GM21526 (cell line): Measurements from ENCODE around the gene RARRES2.
"Not testable (repeated sequence)": the region's sequence is repeated elsewhere in the genome, so short reads cannot be mapped to it uniquely, and the experiment has no call there.

Source experiments
- ATAC-seq: cut with Tn5 transposase; IDR thresholded peaks from one replicate; pipeline ENCODE4 v1.9.1; 2021; ENCODE audit warnings: moderate library complexity; ENCODE audit not compliant: unreplicated experiment, low FRiP score

The RARRES2 gene

DNA sequence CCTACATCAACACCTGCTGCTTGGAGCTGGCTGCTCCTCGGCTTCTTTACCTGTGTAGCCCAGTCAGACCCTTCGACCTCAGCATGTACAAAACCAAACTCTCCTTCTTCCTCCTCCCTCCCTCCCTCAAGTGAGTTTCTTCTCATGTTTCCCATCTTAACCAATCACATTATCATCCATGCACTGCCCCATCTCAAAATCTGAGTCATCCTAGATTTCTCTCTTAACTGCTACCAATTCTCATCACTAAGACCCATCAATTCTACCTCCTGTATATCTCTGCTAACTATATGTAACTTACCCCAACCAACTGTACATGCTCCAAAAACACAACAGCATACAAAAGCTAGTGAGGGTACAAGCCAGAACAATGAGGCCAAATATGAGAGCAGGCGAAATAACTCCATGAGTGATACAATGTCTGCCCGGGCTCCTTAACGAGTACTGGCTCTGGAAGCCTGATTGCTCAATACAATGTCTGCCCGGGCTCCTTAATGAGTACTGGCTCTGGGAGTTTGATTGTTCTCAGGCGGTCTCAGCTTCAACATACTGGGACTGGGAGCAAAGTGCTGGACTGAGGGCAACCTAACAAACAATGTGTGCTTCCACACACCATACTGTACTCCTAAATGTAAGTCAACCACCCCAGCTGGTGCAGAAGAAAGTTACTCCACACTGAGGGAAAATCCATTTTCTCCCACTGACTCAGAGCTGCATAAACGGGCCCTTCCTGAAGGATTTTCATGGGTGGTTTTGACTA lies 36.8 kb downstream of the RARRES2 start:
- not testable (repeated sequence) for ATAC-seq

DNA sequence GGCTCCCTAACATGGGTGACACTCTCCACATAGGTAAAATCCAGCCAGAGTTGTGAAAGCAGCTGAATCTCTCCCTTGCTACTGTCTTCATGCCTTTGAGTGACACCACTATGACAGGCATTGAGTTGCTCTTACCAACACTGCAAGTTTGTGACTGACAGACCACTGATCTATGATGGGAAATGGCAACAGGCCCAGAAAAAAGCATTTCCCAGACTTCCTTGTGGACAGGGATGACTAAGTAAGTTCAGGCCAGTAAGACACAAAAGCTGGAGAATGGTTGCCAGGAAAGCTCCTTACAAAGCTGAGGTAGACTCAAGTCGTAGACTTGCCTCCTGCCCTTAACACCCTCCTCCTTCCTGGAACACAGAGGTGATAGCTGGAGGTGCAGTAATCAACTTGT lies 38.5 kb downstream of the RARRES2 start:
- not testable (repeated sequence) for ATAC-seq

DNA sequence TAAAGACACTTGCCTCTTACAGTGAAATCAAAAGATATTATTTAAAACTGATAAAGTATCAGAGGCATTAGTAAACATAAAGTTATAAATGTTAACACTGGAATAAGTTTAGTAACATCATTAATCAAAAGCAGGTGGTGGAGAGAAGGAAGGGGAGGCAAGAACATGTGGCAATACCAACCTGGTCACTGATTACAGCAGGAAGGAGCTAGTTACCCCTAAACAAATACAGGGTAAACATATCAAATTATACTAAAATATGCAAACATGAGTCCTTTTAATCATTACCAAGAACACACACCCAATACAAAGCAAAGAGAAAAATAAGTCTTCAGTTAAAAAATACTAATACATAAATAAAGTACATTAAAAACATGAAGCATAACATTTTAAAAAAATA lies 43.5 kb downstream of the RARRES2 start:
- ATAC-seq: not testable (repeated sequence)

DNA sequence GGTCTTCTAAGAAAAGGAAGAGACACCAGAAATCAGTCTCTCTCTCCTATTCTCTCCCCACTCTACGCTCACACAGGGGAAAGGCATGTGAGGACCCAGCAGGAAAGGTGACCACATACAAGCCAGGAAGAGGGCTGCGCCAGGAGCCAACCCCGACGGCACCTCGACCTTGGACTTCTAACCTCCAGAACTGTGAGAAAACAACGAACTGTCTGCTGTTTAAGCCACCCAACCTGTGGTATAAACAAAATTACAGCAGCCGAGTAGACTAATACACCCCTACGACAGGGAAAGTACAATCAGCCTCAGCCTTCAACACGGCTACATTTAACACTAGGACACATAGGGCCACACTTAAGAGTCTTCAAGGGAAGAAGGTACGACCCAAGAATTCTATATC lies 44.6 kb downstream of the RARRES2 start:
- ATAC-seq: not testable (repeated sequence)

DNA sequence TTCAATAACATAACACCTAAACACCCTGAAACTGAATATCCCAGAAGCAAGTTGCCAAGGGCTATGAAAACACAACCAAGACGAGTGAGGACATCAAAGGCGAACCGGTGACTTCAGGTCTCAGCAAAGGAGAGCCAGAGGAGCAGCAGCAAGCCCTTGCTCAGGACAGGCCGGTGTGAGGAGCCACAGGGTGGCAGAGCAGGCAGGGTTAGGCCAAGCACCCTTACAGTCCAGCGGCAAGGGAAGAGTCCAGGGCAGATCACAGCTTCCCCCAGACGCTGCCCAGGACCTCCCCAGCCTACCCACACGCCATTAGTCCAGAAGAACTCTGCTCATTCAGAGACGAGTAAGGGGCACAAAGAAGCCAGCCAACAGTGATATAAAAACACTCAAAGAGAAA lies 45.8 kb downstream of the RARRES2 start:
- not testable (repeated sequence) for ATAC-seq

DNA sequence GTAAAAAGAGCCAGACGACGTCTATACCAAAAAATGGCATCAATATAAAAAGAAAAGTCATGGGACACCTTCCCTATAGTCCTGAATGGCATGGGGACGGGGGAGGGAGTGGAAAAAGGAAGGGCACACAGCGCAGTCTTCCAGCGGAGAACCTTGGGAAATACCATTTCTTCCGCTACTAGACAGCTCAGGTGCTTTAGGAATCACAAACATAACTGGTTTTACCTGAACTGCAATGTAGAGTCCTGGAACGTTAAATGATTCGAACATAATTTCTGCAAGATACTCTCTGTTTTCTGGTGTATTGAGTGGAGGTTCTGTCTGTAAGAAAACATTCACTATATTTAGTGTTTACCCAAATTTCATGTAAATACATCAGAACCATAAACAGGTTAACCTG lies 46.4 kb downstream of the RARRES2 start:
- ATAC-seq: not testable (repeated sequence)

DNA sequence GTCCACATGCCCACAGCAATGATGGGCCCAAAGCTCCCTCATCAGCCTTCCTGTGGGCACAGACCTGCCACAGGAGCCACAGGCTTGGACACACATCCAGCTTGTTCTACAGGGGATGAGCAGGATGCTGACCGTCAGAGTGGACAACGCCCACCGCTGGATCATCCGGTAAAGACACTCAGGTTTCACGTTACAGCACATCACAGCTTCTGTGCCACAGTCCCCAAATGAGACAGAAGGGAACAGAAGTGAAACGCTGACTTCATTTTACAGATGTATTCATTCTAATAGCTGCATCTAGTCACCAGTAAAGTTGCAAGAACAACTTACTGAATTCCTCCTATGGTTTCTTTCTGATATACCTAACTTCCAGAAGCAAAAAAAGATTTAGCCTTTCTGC lies 51.1 kb downstream of the RARRES2 start:
- not testable (repeated sequence) for ATAC-seq

DNA sequence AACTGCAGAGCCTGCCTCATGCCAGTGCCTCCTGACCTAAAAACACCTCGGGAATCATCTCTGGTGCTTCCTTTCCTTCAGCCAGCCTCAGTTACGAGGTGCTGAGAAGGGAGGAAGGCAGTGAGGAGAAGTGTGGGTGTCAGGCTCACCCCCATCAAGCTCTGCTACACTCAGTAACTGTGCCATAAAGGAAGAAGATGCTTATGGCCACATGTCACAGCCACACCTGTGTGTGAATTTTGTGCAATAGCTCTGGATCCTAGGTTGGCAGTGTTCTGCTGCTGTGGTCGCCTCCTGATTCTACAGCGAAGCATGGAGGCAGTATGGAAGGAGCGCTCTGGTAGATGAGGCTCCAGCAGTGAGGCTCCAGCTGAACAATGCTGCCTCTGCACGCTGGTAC lies 52.6 kb downstream of the RARRES2 start:
- not testable (repeated sequence) for ATAC-seq
